ENCODE results near the gene SNAPC1.

DNA sequence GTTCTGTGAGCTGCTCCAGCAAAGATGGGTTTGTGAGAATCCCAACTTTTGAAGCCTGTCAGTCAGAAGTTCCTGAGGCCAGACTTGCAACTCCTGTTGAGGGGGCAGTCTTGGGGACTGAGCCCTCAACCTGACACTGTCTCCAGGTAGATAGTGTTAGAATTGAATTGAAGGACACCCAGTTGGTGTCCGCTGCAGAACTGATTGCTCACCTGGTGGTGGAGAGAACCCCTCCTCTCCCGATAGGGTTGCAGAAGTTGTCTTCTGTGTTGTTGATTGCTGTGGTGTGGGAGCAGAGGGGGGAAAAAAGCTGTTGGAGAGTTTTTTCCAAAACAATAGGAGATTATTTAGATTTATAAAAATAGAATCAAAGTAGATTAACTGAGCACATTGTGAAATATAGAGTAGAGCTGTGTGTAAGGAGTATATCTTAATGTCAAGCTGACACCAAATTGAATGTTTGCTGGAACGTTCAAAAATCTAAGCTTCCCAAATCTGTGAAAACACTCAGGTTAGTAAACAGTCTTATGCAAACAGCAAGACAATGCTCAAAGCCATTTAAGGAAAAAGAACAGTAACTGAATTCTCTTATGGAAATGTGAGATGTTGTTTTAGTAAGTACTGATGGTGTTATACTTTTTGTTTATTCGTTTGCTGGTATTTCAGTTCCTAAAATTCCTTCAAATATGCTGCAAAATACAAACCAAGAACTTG lies 48.3 kb upstream of the SNAPC1 start:
- no peak for TF ChIP-seq CTCF (IDR thresholded peaks at IDR 0.05)
- no peak for TF ChIP-seq POLR2AphosphoS5 (IDR thresholded peaks at IDR 0.05; ENCODE audit: low read depth, low read length)
- no peak for TF ChIP-seq SIN3A (IDR thresholded peaks at IDR 0.05; ENCODE audit: borderline replicate concordance, insufficient read depth, low read depth, low read length)
- no peak for TF ChIP-seq TCF7L2 (IDR thresholded peaks at IDR 0.05; ENCODE audit: low read depth, low read length)
- TF ChIP-seq REST (IDR thresholded peaks at IDR 0.05; ENCODE audit: insufficient read depth in 1 of 2, low read depth in 2 of 2, low read length in 1 of 2) = no peak
